ENCODE data around the gene MEP1B.
"Not testable (repeated sequence)": the region's sequence is repeated elsewhere in the genome, so short reads cannot be mapped to it uniquely, and the experiment has no call there.

Gene MEP1B

DNA sequence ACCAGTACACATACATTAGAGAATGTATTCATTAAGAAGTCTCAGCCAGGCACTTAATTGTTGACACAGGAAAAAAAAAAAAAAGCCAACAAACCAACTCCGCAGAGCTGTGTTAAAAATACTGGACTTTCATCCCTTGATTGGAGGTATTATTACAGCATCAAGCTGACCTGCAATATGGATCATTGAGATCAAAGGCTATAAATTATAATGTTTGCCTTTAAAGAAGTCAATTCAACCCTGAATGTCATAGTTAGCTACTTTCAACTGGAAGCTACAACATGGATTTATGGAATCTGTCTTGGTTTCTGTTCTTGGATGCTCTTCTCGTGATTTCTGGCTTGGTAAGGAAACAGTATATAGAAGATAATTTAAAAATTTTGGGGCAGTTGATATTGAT, at the start of gene MEP1B:
TSS of gene MEP1B (plus strand) at position 250 of the 400 bp plus-strand sequence. CDS start at position 282, 32 bp downstream.
- no peak for DNase-seq (ENCODE audit: low read depth)

DNA sequence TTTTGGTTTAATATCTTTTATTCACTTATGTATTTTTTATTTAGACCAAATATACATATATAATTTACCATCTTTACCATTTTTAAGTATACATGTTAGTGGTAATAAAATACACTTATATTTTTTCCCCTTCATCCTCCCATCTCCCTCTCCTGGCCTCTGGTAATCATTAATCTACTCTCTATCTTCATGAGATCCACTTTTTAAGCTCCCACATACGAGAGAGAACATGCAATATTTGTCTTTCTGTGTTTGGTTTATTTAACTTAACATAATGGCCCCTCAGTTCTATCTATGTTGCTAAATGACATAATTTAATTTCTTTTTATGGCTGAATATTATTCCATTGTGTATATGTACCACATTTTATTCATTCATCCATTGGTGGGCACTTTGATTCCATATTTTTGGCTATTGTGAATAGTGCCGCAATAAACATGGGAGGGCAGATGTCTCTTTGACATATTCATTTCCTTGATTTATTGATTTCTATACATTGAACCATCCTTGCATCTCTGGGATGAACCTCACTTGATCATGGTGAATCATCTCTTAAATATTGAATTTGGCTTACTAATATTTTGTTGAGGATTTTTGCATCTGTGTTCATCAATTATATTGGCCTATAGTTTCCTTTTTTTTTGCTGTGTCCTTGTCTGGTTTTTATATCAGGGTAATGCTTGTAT, 41.5 kb upstream of the MEP1B start:
- DNase-seq (ENCODE audit: low read depth), result no peak

DNA sequence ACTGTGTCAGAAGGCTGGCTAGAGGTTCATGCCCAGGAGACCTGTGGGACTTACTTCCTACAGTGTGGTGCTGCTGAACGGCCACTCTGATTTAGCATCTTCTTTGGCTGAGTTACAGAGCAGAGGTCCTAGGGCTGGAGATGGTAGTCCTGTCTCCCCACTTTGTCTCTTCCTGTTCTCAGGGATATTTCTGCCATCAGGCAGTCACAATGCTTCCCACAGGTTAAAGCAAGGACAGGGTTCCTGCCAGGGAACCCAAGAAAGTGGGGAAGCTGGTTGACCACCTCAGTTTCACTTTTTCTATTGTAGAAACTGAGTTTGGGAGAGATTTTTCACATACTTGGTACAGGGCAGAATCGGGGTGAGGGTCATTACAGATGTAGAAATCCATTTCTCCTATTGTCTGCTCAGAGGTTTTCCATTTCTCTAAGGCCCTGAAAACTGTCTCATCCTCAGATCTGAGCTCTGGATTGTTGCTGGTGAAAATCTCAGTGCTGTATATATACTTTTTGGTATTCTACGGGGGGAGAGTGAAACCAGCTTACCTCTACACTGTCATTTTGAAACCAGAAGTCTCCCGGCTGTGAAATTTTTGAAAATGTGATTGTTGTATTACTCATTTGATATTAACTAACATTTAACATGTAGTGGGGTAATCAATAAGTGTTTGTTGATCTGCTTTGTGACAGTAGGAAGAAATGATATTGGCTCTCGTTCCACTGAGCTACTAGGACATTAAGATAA, 37.0 kb upstream of the MEP1B start:
- DNase-seq (ENCODE audit: low read depth), result no peak

DNA sequence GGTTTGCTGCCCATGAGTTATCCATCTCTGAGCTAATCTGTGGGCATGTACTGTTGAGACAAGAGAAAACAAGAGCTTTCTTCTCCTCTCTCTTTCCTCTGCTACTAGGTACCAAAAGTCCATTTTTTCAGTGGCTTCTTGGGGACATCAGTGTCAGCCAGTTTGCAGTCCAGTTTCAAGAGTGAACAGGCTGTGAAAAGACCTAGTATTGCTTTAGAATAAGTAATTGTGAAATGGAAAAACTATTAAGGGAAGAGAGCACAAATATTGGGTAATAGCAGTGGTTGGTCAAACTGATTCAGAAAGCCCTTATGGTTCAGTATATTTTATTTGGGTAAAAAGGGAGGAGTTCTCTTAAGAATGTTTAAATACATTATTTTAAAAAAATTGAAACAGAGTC, 33.0 kb upstream of the MEP1B start:
- DNase-seq (ENCODE audit: low read depth), result no peak

DNA sequence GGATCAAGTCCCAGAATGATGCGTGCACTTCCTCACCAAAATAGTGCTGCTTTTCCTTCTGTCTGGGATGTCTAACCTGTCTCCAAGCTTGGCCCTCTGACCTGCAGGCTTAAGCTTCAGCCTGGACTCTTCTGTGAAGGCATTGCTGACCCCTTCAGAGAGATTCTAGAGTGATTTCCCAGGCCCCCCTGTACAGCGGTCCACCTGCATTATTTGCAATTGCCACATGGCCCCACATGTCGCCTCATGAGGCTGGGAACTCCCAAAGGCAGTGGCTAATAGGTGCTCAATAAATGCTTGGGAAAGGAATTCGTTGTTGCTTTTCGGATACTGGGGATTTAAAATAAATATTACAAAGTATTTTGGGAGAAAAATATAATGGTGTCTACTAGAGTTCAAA, 32.3 kb upstream of the MEP1B start:
- DNase-seq (ENCODE audit: low read depth), result no peak

DNA sequence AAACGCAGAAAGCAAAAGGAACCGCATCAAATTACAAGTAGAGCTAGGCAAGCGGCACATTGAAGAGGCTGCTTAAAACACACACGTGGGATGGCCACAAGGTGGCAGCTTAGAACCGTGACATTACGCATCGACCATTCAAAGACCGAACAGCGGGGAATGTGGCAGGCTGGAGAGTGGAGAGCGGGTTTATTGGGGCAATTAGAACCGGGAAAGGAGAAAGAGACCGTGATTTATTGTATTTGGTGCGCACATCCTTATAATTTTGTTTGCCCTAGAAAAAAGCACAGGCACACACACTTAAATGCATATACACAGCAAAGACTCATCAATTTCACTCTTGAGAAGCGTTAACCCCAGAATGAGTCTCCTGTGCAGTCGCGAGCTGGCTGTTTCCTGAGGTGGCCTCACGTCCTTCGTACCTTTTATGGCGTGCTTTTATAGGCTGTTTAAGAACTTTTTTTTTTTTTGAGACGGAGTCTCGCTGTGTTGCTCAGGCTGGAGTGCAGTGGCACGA, 31.7 kb upstream of the MEP1B start:
- DNase-seq (ENCODE audit: low read depth), result peak; percentile 42

DNA sequence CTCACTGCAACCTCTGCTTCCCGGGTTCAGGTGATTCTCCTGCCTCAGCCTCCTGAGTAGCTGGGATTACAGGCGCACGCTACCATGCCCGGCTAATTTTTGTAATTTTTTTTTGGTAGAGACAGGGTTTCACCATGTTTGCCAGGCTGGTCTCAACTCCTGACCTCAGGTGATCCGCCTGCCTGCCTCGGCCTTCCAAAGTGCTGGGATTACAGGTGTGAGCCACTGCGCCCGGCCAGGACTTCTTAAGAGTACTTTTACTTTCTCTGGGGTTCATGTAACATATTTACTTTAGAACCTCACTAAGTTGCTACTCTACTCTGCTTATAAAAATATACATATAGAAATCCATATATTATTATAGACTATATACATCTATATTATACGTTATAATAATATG, 31.2 kb upstream of the MEP1B start:
- DNase-seq (ENCODE audit: low read depth), result not testable (repeated sequence)

DNA sequence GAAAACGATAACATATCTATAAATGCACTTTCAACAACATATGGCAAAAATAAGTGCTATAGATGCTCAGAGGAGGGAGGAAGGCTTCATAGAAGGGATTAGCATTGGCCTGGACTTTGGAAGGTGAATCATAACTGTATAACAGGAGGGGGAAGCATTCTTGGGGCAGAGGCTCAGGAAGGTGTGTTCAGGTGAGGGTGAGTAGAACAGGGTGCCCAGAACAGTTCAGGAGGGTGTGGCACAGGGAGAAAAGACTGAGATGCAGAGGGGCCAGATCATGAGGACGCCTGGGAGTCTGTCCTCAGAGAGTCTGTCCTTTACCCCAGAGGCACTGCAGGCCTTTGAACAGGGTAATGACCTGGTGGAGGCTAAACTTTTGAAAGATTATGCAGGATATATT, 29.3 kb upstream of the MEP1B start:
- no peak for DNase-seq (ENCODE audit: low read depth)

DNA sequence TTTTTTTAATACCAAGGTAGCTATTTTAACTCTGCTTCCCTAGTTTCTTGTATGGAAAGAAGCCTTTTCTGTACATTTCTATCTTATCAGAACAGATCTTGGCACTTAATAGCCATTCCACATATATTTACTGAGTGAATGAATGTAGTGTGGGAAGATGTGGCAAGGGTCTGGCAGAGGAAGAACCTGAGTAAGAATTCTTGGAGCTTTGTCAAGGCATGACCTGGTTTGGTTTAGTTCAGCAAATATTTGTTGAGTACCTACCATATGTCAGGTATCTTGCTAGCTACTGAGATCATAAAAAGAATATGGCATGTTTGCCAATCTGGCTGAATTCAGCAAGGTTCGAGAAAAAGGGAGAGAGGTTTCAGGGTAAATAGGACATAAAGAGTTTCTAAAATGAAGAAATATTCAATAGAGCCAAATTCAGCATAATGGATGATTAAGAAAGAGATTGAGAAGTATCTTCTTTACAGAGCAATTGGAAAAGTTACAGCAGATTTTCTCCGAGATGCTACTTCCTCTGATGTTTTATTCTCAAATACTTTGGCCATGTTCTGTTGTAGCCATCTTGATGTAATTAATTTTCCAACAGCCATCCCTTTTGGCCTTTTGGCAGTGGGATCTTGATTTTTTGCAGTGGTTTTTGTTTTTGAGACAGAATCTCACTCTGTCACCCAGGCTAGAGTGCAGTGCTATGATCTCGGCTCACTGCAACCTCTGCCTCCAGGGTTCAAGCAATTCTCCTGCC, 21.7 kb upstream of the MEP1B start:
- no peak for DNase-seq (ENCODE audit: low read depth)

DNA sequence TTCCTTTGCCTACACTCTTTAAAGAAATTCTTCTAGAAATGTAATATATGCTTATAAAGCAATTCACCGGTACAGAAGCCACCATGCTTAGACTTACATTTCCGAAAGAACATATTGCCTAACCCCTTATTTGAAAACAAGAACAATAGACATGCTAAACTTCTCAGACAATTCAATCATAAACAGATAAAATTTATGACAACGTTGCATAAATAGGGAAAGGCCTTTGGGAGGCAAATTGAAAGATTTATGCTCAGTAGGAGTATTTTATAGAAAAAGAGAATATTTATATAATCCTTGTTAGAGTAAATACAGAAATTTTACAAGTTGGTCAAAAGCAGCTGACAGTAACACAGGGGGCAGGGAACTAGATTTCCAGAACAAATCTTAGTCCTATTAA, 16.2 kb upstream of the MEP1B start:
- DNase-seq (ENCODE audit: low read depth), result no peak

DNA sequence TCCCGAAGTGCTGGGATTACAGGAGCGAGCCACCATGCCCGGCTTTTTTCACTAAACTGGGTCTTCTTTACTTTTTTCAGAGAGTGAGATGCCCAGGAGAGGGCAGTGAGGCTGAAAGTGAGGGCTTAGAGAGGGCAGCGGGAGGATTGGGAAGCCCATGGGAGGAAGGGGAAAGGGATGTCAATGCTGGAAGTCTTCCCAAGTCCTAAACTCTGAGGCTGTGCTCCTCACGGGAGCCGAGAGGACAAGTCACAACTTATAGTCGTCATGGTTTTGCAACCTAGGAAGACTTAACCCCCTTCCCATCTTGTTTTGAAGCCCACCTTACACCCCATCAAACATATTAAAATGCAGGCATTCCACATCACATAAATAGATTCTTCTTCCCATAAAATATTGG, 15.1 kb upstream of the MEP1B start:
- no peak for DNase-seq (ENCODE audit: low read depth)

DNA sequence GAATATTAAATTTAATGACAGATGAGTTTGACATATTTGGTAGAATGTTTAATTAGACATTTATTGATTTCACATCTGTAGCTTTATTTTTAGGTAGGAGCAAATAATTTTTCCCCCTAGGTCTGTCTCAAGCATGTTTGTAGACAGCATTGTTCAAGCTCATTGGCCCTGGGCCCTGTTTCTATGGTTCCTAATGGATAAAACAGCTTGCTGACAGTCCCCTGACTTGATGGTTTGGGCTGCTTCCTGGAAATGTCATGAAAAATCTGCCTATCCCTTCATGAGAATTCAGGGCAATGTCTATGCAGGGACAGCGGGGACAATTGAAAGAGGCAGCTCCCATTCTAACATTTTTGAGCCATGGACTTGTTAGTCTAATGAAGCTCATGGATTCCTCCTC, 14.6 kb upstream of the MEP1B start:
- no peak for DNase-seq (ENCODE audit: low read depth)

DNA sequence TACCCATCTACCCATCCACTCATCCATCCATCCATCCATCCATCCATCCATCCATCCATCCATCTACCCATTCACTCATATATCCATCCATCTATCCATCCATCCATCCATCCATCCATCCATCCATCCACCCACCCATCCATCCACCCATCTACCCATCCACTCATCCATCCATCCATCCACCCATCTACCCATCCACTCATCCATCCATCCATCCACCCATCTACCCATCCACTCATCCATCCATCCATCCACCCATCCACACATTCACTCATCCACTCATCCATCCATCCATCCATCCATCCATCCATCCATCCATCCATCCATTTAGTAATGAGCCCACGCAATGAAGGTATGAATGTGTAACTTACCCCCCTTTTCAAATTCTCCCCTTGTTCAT, 13.1 kb upstream of the MEP1B start:
- not testable (repeated sequence) for DNase-seq (ENCODE audit: low read depth)

DNA sequence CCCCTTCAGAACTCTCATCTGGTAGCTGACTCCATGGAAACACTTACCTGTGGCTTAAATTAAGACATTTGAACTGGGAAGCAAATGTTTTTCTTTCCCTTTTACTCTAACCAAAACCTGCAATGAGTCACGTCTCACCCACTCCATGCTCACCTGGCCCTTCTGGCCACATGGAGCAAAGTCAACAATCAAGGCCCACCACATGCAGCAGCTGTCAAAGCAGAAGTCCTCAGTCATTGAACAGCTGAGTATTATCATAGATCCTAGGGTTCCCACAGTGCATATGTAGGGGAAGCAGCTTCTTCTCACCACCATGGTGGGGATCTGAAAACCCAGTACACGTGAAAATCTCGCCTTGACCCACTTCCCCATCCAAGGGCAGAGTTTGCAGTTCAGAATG, 12.3 kb upstream of the MEP1B start:
- DNase-seq (ENCODE audit: low read depth), result no peak

DNA sequence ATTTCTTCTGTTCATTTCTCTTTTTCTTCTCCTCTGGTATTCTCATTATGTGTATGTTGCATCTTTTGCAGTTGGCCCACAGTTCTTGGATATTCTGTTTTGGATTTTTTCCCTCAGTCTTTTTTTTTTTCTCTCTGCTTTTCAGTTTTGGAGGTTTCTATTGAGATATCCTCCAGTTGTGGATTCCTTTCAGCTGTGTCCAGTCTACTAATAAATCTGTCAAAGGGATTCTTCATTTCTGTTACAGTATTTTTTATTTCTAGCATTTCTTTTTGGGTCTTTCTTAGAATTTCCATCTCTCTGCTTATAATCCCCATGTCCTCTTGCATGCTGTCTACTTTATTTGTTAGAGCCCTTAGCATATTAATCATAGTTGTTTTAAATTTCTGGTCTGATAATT, 6.3 kb upstream of the MEP1B start:
- DNase-seq (ENCODE audit: low read depth), result no peak

DNA sequence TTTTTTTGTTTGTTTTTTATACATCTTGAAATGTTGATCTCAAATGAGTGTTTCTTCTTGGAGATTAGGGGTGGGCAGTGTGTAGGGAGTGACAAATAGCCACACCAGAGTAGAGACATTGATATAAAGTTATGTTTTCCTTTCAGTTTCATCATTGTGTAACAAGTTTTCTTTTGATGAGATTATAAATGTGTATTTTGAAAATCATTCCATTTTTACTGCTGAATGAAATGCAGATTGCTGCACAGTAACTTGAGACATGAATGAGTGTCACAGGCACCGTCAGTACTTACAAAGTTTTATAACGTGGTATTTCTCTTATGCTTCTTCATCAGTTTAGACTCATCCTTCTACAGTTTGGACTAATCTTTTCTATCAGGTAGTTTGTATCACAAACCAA, 370 bp downstream of the MEP1B start:
- no peak for DNase-seq (ENCODE audit: low read depth)

DNA sequence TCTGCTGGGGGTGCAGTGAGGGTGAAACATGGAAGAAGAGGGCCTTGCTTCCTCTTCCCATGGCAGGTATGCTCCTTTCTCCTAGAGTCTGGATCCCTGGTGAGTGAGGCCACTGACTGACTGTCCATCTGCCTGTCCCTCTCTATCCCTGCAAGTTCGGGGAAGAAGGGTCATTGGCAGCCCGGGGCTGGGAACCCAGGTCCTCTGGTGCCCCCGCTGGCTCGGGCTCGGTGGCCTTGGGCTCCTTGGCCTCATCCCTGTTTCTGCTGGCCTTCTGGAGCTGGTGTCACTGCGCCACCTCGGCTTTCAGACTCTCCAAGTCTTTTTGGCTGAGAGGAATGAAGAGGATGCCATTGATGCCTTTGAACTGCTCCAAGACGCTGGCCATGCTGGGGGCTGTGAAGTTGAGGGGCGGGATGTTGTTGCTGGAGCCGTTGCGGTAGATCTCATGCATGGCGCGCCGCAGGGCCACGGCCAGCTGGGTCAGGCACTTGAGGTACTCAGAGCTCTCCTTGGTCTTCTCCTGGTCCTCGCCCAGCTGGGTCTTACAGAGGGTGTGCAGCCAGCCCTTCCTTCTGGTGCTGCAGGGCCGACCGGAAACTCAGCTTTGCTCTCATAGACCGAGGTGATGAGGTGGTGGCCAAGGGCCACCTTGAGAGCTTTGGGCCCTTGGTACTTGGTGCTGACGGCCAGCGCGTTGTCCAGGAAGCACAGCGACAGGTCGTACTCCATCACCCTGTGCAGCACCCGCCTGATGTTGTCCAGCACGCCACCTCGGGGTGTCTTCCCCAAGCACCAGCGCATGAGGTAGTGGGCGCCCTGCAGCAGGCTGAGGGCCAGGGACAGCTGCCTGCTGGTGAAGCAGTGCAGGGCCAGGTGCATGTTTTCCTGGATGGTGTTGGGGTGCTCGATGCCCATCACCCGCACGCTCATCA, 6.3 kb downstream of the MEP1B start:
- no peak for DNase-seq (ENCODE audit: low read depth)

DNA sequence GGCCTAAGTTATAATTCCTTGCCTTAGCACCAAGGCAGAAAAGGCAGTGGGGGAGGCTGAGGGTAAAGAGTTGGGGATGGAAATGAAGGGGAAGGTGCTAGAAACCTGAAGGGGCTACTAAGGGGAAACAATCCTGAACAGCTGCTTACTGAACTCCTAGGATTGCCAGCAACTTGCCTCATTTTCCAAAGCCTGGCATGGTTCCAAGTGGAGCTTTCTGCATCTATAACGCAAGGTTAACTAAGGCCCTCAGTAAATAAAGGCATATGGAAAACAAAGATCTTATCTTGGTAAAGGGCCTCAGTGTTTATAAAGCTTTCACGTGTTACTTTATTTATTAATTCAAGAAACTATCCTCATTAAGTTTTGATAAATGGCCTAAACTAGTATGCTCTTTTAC, 10.9 kb downstream of the MEP1B start:
- no peak for DNase-seq (ENCODE audit: low read depth)

DNA sequence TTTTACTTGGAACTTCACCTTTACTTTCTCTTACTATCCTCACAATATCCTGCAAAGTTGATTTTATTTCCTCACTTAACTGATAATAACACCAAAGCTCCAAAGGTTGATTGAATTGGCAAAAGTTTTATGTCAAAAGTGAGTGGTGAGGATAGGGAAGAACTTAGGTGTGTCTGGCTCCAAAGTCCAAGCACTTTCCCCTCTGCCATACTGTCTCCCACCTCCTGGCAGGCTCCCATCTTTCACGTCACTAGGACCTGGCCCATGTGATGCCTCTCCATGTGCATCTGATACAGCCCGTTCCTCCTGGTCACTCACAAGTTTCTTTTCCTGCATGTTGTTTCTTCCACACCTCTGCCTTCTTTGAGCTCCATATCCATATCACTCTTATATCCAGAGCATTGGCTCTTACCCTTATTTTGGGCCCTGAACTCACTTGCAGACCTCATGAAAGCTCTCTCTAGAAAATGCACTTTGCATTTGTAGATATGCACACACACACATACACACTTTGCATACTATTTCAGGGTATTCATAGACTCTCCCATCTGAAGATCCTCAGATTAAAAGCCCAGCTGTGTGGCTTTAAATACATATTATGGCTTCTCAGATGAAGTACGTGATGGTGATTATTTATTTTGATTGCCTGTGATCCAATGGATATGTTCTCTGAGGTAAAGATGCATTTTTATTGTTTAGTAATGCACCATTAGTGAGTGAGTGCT, 12.3 kb downstream of the MEP1B start:
- DNase-seq (ENCODE audit: low read depth), result no peak

DNA sequence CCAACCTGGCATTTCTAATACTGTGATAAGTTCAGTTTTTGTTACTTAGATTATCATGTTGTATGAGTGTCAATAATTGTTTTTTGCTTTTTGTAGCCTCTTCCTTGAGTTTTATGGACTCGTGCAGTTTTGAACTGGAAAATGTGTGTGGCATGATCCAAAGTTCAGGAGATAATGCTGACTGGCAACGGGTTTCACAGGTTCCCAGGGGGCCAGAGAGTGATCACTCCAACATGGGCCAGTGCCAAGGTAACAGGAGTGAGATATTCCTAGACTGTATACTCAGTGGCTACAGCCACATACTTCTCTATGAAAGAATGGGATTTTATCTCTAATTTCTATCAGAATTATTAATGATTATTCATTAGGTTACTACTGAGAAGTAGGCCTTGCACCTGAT, 18.2 kb downstream of the MEP1B start:
- no peak for DNase-seq (ENCODE audit: low read depth)

DNA sequence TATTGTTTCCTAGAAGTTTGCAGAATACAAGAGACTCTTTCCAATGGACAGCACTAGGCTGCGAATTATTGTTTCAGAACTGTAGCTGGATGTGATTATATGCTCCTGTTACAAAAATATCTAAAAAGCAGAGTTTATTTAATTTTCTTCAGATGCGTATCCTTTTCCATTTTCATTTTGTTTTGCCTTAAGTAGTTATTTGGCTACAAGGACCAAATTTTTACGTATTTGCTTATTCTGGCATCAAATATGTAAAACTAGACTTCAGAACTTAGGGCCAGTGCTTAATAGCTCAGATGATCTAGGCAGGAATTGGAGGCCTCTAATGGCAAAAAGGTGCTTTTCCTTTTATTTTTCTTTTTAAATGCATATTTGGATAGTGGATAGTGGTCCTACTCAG, 18.7 kb downstream of the MEP1B start:
- DNase-seq (ENCODE audit: low read depth), result no peak
